ENCODE data around the gene PGM2.

GRCh38 chr4:37884855-37885487 is 58.5 kb downstream of the PGM2 start:
- TF ChIP-seq CTCF (conservative IDR thresholded peaks at IDR 0.05; ENCODE audit: low read depth, low read length) (no peak), EZH2 (IDR thresholded peaks at IDR 0.05; ENCODE audit: low read length, unreplicated experiment) (no peak)
